Kidney glomerular epithelial cell (primary cell): ENCODE data around the gene ZCCHC14.
"Not testable (repeated sequence)": the region's sequence is repeated elsewhere in the genome, so short reads cannot be mapped to it uniquely, and the experiment has no call there.

Source experiments
- DNase-seq: peaks from one replicate; lab custom pipeline; 2025; lab: John Stamatoyannopoulos, UW

The ZCCHC14 gene

GRCh38 chr16:87477209-87477981 lies 15.4 kb downstream of the ZCCHC14 start:
- not testable (repeated sequence) for DNase-seq

GRCh38 chr16:87474566-87474996 lies 18.2 kb downstream of the ZCCHC14 start:
- DNase-seq = no peak

DNA sequence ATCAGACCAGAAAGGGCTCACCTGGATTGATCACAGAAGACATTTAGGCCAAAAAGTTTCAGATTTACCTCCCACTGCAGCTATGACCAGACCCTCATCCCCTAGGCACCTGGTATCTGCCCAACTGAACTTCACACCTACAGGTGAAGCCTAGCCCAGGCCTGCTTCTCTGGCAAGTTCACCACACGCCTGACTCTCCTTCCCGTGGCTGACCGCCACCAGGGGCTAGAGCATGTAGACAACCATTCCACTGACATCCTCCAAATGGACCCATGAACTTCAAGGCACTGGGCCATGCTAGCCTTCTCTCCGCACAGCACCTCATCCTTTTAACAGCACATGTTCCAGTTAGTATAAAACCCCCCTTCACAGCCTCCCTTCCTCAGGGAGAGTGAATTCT lies 18.8 kb downstream of the ZCCHC14 start:
- DNase-seq = no peak

GRCh38 chr16:87472935-87473334 lies 19.9 kb downstream of the ZCCHC14 start:
- no peak for DNase-seq

GRCh38 chr16:87472142-87472778 lies 20.6 kb downstream of the ZCCHC14 start:
- no peak for DNase-seq

DNA sequence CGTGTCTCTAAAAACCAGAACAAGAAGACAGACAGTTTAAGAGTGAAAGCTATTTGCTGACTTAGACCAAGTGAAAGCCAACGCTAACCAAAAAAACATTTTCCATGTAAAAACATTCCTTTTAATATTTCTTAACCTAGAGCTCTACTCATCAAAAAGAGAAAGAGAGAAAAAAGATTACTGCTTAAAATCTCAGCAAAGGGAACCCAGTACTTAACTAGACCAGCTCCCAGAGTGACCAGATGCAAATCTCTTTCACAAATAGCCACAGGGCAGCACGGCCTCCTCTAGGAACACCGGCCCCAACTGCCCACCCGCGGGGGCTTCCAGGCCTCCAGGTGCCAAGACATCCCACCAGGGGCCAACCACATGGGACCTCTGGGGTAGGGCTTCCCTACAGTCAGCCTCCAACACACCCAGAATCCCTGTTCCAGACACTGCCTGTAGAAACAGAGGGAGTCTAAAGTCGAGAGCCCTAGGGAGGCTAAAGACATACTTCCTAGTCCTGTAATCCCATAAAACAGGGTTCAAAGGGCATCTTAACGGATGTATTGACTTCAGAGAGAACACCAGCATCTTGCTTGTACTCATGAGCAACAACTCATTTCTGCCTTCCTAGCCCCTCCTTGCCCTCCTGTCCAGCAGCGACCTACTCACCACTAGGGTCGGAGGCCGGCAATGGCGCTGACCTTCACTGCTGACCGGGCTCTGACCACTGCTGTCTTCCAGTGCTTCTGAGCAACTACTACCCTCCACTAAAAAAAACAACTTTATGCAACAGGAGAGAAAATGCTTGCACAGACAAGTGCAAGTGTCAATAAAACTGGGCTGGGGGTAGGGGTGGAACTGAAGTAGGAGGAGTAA lies 21.3 kb downstream of the ZCCHC14 start:
- DNase-seq = no peak

DNA sequence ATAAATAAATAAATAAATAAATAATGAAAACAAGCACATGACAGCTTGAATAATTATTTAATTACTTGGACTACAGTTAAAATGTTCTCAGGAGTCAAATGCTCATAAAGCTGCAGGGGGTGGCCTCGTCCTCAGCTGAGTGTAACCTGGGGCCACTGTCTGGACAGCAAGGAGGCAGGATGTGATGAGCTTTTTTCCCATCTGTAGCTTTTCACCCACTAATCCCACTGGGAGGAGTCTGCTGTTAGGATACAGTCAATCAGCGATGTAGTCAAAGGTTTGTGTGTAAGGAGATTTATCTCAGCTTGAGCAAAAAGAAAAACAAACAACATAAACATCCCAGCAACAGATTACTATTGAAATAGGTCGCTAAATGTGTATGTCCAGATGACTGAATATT lies 22.5 kb downstream of the ZCCHC14 start:
- no peak for DNase-seq

DNA sequence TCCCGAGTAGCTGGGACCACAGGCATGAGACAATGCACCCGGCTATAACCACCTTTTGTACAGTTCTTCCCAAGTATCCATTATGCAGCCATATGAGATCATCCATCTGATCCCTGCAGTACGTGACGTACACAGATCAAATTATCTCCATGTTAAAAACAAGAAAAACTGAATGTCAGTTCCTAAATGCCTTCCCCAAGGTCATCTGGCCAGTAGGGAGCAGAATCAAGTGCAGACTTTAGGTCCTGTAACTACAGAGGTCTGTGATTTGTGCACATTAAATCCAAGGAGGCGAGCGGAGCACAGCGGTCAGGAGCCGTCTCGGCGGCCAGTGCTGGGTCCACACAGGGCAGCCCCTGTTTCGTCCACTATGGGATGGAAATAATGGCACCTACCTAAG lies 23.7 kb downstream of the ZCCHC14 start:
- no peak for DNase-seq

GRCh38 chr16:87468550-87468949 lies 24.3 kb downstream of the ZCCHC14 start:
- DNase-seq = no peak

DNA sequence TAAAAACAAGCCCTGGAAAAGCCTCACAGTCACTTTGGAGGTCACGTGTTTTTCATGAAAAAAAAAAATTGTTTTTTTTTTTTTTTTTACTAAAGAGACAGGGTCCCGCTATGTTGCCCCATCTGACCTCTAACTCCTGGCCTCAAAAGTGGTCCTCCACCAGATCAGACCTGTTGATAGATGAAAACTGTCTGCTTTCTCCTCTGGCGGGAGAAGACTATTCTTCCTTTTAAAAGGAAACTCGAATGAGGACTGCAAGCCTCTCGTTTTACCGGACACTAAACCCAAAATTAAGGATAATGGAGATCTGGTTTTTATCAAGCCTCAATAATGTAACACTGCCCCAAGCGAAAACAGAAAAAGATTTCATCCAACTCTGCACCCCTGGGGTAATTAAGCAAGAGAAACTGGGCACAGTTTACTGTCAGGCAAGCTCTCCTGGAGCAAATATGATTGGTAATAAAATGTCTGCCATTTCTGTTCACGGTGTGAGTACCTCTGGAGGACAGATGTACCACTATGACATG lies 25.8 kb downstream of the ZCCHC14 start:
- DNase-seq = no peak

GRCh38 chr16:87465879-87466278 lies 26.9 kb downstream of the ZCCHC14 start:
- no peak for DNase-seq

DNA sequence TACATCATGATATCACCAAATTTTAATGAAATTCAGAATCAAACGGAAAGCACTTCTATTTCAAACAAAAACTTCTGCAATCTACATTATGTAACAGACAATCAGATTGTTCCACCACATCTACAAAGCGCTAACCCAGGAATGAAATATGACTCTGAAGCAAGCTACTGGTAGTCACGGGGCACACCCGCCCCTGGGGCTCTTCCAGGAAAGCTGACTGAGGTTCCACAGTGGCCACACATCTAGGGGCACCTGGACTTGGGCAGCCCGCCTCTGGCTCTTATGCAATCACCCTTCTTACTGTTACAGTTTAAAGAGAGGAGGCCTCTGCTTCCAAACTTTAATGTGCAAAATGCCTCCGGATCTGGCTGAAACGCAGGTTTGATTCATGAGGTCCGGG lies 27.5 kb downstream of the ZCCHC14 start:
- no peak for DNase-seq

DNA sequence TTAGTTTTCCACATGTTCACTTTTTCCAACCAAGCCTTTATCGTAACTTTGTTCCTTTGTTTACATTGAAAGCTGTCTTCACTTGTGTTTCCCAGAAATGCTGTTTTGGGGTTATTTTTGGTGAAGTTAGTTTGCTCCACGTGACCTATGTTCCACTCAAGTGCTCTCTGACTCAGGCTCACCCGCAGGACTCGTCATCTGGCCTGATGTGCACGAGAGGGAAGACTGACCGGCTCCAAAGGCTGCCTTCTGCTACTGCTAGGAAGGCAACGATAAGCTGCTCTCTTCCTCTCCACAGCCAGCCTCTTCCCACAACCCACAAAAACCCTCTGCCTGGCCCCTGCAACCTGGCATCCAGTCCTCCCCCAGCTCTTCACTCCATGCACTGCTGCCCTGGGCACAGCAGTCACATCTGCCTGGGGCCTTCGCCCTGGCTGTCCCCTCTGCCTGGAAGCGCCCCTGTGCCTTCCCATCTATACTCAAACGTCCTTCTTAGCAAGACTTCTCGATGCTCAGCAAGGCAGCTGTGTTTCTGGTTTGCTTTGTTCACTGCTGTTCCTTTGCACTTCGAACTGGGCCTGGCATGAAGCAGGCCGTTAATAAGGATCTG lies 28.0 kb downstream of the ZCCHC14 start:
- DNase-seq = peak; percentile 67

DNA sequence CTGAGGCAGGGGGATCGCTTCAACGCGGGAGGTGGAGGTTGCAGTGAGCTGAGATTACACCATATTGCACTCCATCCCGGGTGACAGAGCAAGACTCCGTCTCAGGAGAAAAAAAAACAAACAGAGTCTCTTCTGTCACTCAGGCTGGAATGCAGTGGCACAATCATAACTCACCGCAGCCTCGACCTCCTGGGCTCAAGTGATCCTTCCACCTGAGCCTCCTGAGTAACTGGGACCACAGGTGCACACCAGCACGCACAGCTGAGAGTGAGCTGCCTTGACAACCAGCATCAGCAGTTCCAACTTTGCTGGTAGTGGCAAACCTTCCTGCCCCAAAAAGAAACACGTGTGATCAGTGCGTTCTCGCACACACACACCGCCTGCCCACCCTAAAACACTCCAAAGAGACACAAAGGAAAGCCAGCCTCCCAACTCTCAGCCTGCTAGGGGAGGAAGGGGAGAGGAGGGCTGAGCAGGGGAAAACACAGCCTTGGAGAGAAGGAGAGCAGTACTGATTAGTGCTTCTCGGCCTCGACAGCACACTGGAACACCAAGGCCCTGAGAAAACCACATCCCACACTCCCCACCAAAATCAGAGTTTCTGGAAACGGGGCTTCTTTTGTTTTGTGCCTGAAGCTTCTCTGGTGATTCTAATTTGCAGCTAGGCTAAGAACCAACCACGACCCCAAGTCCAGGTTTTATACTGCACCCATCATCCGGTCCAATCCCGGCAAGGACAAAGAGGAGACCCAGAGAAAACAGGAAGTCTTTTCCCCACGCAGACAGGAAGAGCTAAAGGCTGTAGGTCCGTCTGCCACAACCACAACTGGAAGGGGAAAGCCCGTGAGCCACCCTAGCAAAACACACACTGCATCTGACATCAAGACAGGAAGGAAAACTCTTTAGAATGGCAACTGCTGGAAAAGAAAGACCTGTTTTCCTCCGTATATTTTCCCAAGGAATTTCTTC lies 28.8 kb downstream of the ZCCHC14 start:
- DNase-seq = peak; percentile 60

GRCh38 chr16:87461466-87461991 lies 31.3 kb downstream of the ZCCHC14 start:
- peak; percentile 83 for DNase-seq

DNA sequence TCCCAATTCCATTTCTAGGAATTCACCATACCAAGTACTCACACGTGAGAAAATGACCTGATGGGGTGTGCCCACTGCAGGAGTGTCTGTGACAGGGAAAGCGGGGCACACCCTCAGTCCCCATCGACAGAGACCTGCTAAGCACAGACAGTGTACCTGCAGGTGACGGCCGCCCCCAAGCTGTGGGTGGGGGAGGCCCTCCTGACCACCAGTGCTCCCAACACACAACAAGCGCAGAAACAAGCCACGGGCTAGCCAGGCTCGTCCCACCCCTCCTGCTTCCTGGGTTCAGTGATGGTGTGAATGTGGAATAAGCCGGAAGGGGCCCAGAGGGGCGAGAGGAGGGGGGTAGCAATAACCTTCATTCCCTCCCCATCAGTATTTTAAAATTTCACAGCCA lies 31.9 kb downstream of the ZCCHC14 start:
- no peak for DNase-seq

GRCh38 chr16:87459833-87460232 lies 33.0 kb downstream of the ZCCHC14 start:
- DNase-seq = no peak

- no peak for DNase-seq
Observed at GRCh38 chr16:87459027-87459426, 33.8 kb downstream of the ZCCHC14 start.

DNA sequence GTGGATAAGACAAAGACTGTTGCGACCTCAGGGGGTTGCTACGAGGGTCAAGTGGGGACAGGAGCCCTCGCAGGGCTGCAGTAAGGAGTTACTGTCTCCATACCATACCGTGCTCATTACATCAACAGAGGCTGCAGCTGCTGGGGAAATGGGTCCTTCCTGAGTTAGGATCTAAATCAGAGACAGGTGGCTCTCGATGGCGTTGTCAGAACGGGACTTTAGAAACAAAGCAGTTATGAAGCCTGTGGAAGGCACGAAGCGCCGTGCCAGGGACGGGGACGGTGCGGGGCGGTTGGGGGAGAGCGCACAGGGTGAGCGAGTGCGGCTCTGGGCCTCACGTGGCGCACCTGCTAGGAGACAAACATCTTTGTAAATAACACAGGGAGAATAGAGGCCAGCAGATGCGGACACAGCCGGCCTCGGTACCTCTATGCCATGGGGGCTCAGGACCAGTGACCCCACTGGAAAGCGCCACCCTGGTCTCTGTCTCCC lies 34.4 kb downstream of the ZCCHC14 start:
- no peak for DNase-seq

- peak; percentile 97 for DNase-seq
Observed at GRCh38 chr16:87457709-87458423, 35.0 kb downstream of the ZCCHC14 start.
